SK-N-MC (cell line): ENCODE measurements around the gene MBNL2.

ENCODE experiments used
- DNase-seq: peaks from one replicate; pipeline ENCODE4 v3.0.0-alpha.2; 2011; ENCODE audit warnings: low read depth, low spot score
- H3K27ac ChIP-seq: fragments of 200-600 bp; sonication (generic); 2 replicates; pipeline ENCODE4 v1.5.1; 2016; ENCODE audit warnings: mixed run types
- H3K36me3 ChIP-seq: fragments of 200-600 bp; sonication (generic); 2 replicates; pipeline ENCODE4 v1.6.1; 2017; ENCODE audit warnings: antibody characterized with exemption, low read length, mixed read lengths; ENCODE audit not compliant: insufficient read depth
- H3K4me3 ChIP-seq: fragments of 200-600 bp; sonication (generic); 2 replicates; pipeline ENCODE4 v1.5.1; 2016
- H3K9ac ChIP-seq: fragments of 200-600 bp; sonication (generic); 2 replicates; pipeline ENCODE4 v1.8.0; 2017; ENCODE audit warnings: mixed run types, mixed read lengths; ENCODE audit not compliant: insufficient read length
- H3K9me3 ChIP-seq: fragments of 200-600 bp; sonication (generic); 2 replicates; pipeline ENCODE4 v1.6.1; 2017; ENCODE audit warnings: low read depth, mild to moderate bottlenecking, antibody characterized with exemption, low read length, moderate library complexity, mixed read lengths
- EZH2 ChIP-seq: fragments of 200-600 bp; sonication (generic); IDR thresholded peaks from one replicate; pipeline ENCODE4 v1.6.1; 2017; ENCODE audit warnings: antibody characterized with exemption
- FOXP2 ChIP-seq: optimal IDR thresholded peaks from 2 replicates; pipeline ENCODE3; 2011; ENCODE audit warnings: mild to moderate bottlenecking, moderate library complexity; ENCODE audit not compliant: insufficient read depth; ENCODE audit errors: extremely low read length, control extremely low read depth
- POLR2AphosphoS5 ChIP-seq: IDR thresholded peaks from 2 replicates; pipeline ENCODE4 v1.6.1; 2012; ENCODE audit warnings: mild to moderate bottlenecking, low read depth, low read length, borderline replicate concordance

The MBNL2 gene

DNA sequence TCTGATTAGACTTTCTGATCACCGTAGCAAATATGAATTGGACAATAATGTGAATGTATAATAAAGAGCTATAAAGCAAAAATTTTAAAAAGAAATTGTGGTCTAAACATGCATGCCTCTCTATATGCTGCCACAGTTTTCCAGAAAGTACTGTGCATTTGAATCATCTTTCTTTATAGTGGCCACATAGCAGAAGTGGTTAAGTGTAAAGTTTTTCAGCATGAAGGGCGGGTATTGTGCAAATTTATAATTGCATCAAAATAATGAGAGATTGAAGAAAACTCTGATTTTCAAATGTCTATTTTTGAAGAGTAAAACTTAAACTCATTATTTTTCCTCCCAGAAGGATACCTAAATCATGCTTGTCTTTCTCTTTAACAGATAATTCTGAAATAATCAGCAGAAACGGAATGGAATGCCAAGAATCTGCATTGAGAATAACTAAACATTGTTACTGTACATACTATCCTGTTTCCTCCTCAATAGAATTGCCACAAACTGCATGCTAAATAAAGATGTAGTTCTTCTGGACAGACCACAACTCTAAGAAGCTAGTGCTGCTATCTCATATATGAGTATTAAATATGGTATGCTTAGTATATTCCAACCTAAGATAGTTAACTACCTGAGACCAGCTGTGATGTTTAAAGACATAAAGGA, 168.9 kb downstream of the MBNL2 start:
- Histone ChIP-seq H3K36me3 (0 out of 2 replicates have a peak, but pooled peaks cover 6% of the 10 kb centered on the region), H3K27ac (no peak overlapping the region), H3K9ac (no peak overlapping the region), H3K4me3 (no peak overlapping the region), H3K9me3 (no peaks in the 10 kb centered on the region)
- TF ChIP-seq POLR2AphosphoS5 = no peak
- no peak for DNase-seq

DNA sequence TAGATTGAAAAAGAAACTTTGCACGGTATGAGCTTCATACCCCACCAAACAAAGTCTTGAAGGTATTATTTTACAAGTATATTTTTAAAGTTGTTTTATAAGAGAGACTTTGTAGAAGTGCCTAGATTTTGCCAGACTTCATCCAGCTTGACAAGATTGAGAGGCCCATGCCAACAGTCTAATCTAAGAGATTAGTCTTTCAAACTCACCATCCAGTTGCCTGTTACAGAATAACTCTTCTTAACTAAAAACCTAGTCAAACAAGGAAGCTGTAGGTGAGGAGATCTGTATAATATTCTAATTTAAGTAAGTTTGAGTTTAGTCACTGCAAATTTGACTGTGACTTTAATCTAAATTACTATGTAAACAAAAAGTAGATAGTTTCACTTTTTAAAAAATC, 169.9 kb downstream of the MBNL2 start:
- Histone ChIP-seq H3K9ac (no peak overlapping the region), H3K27ac (no peak overlapping the region), H3K36me3 (0 out of 2 replicates have a peak, but pooled peaks cover 6% of the 10 kb centered on the region), H3K9me3 (no peaks in the 10 kb centered on the region), H3K4me3 (no peak overlapping the region)
- no peak for DNase-seq
- TF ChIP-seq POLR2AphosphoS5 (no peak), EZH2 (no peak), FOXP2 (no peak)

GRCh38 chr13:97394542-97394941, 172.4 kb downstream of the MBNL2 start:
- 0 out of 2 replicates have a peak, but pooled peaks cover 6% of the 10 kb centered on the region for H3K36me3 ChIP-seq
- H3K27ac ChIP-seq = no peak overlapping the region
- H3K4me3 ChIP-seq = no peak overlapping the region
- no peak overlapping the region for H3K9ac ChIP-seq
- no peak for TF ChIP-seq POLR2AphosphoS5
- TF ChIP-seq EZH2 = no peak
- no peak for TF ChIP-seq FOXP2
- no peaks in the 10 kb centered on the region for H3K9me3 ChIP-seq
- DNase-seq = no peak

GRCh38 chr13:97395447-97396136, 173.5 kb downstream of the MBNL2 start:
- Histone ChIP-seq H3K36me3 (0 out of 2 replicates have a peak, but pooled peaks cover 6% of the 10 kb centered on the region), H3K27ac (no peak overlapping the region), H3K9me3 (no peaks in the 10 kb centered on the region), H3K4me3 (no peak overlapping the region), H3K9ac (no peak overlapping the region)
- no peak for DNase-seq
- TF ChIP-seq FOXP2 = no peak
- no peak for TF ChIP-seq EZH2
- no peak for TF ChIP-seq POLR2AphosphoS5

DNA sequence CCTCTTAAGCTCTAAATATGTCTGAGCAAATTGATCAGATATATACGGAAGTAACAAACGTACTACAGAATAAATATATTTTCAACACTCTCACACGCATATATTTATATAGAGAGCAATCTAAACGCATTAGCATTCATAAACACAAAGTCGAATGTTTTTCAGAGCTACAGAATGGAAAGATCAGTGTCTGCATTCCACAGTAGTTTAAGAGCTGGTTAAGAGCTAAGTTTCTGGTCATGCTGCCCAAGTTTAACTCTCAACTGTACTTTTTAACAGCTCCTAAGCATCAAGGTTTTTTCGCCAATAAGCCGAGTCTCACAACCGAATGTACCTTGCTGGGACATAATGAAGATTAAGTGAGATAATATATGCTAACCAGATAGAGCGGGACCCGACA, 175.1 kb downstream of the MBNL2 start:
- Histone ChIP-seq H3K4me3 (no peak overlapping the region), H3K9me3 (no peaks in the 10 kb centered on the region), H3K27ac (no peak overlapping the region), H3K9ac (no peak overlapping the region), H3K36me3 (no peaks in the 10 kb centered on the region)
- no peak for DNase-seq
- TF ChIP-seq EZH2 (no peak), FOXP2 (no peak), POLR2AphosphoS5 (no peak)

DNA sequence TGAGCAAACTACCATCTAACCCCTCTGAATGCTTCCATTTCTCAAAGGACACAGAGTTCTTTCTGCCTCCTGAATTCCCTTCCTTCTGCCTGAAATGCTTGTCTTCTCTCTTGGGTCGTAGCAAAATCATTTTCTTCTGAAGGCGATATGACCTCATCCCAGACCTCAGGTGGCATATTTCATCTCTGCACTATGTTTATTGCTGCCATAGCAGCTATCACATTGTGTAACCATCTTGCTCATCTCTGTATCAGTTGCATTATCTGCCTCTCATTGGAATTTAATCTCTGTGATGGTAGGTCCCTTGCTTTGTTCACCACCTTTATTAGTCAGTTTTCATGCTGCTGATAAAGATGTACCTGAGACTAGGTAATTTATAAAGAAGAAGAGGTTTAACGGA, 179.3 kb downstream of the MBNL2 start:
- no peak for DNase-seq
- H3K4me3 ChIP-seq = no peak overlapping the region
- no peaks in the 10 kb centered on the region for H3K9me3 ChIP-seq
- no peak for TF ChIP-seq EZH2
- no peak for TF ChIP-seq POLR2AphosphoS5
- TF ChIP-seq FOXP2 = no peak
- no peak overlapping the region for H3K27ac ChIP-seq
- no peaks in the 10 kb centered on the region for H3K36me3 ChIP-seq
- no peak overlapping the region for H3K9ac ChIP-seq

DNA sequence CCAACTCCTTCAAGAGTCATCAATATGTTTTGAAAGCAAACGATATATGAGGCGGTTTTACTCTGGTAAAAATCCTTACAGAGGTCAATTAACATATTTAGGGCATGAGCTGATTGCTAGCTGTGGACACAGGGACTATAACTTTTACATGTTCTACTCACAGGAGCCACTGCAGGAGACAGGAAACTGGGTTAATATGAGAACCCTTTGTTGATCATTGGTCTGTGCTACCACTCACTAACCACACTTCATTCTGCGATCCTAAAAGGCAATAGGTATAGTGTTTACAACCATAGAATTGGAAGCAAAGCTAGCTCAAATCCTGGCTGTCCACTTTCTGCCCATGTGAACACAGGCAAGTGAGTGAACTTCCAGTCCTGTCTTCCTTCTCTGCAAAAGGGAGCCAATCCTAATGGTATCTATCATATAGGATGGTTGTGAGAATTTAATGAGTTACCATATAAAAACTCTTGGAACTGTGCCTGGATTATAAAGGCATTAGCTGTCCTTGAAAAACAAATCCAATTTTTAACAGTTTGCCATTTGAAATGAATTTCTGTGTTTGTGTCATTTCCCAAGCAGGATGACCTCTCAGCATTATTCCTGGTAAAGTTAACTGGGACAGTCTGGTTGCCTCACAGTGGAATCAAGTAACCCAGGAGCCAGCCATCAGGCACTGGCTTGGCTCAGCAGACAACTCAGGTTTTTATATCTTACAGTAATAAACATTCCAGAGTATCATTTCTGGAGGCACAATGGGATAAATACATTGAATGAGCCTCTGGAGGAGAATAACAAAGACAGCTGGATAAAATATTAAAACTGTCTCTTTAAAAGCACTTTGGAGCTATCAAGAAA, 182.0 kb downstream of the MBNL2 start:
- H3K36me3 ChIP-seq = no peaks in the 10 kb centered on the region

DNA sequence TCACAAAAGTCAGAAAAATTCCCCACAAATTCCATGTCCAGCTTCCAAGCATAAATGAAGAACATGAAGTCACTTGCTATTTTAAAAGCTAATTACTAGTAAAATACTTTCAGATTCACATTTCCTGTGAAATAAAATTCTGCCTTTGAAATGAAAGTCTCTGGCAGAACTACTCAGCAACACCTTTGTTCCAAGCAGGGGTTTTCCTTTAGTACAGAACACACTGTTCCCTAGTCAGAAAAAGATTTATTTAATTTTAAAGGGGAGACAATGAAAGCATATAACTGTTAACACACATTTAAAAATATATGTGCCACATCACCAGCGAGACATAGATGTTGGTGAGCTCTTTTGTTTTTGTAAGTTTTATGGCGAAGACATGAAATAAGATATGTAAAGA, 185.4 kb downstream of the MBNL2 start:
- Histone ChIP-seq H3K36me3 (no peaks in the 10 kb centered on the region), H3K27ac (no peak overlapping the region), H3K9ac (no peak overlapping the region), H3K9me3 (no peaks in the 10 kb centered on the region), H3K4me3 (no peak overlapping the region)
- DNase-seq = no peak
- no peak for TF ChIP-seq POLR2AphosphoS5
- TF ChIP-seq FOXP2 = no peak
- no peak for TF ChIP-seq EZH2

More for the DNA sequence above, 182.0 kb downstream of the MBNL2 start:
- no peak for TF ChIP-seq EZH2
- TF ChIP-seq FOXP2 = no peak
- TF ChIP-seq POLR2AphosphoS5 = no peak
- H3K9me3 ChIP-seq = no peaks in the 10 kb centered on the region
- no peak overlapping the region for H3K9ac ChIP-seq
- DNase-seq = no peak
- no peak overlapping the region for H3K4me3 ChIP-seq
- no peak overlapping the region for H3K27ac ChIP-seq
